Skeletal muscle cell (primary cell): ENCODE measurements around the gene KLK15.

Experiments
- DNase-seq: peaks from one replicate; pipeline ENCODE4 v3.0.0-alpha.2; 2010; ENCODE audit warnings: low read depth
- H3K4me3 ChIP-seq: 2 replicates; pipeline ENCODE4 v1.5.1; 2011; ENCODE audit warnings: low read depth, mild to moderate bottlenecking, control low read depth, low read length, moderate library complexity

The KLK15 gene

DNA sequence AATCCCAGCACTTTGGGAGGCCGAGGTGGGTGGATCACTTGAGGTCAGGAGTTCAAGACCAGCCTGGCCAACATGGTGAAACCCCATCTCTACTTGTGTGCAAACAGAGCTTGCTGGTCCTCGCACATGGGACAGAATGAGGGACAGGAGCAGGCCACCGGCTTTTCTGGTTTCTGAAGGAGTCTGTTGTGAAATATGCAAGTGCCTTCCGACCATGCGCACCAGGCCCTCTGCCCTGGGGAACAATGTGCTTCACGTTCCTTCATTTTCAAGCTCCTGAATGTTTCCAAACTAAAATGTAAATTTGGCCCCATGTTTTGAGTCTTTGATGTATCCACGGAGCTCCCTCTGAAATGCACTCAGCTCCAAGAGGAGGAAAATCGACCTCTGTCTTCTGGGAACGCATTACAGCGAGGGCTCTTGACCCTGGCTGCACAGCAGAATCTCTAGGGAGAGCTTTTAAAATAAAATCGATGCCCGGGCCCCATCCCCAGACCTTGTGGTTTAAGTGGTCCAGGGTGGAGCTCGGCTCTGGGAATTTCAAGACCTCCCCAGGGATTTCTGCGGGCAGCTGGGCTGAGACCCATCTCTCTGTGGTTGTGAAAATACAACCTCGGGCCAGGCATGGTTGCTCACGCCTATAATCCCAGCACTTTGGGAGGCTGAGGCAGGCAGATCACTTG is 52.5 kb downstream of the KLK15 start:
- no peak for DNase-seq
- no peak overlapping the region for H3K4me3 ChIP-seq

- H3K4me3 ChIP-seq, result no peak overlapping the region
- no peak for DNase-seq
Measured at GRCh38 chr19:50779504-50780457, 53.6 kb downstream of the KLK15 start.

DNA sequence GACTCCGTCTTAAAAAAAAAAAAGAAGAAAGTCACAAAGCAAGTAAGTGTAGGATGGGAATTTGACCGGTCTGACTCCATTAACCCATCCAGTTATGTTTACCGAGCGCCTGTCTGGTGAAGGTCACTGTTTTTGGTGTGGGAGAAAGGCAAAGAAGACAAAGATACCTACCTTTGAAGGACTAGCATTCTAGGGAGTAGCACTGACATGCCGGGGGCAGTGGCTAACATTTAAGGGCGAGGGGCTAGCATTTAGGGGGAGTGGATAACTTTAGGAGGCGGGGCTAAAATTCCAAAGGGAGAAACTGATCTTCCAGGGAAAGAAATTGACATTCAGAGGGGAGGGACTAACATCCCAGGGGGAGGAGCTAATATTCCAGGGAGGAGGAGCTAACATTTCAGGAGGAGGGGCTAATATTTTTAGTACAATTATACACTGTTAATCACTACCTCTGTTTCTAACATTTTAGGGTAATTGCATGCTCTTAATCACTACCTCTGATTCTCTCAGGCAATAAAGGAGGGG is 54.4 kb downstream of the KLK15 start:
- H3K4me3 ChIP-seq, result no peak overlapping the region
- no peak for DNase-seq

- DNase-seq, result no peak
- H3K4me3 ChIP-seq, result no peak overlapping the region
Measured at GRCh38 chr19:50777830-50778303, 55.5 kb downstream of the KLK15 start.

- DNase-seq, result no peak
Measured at GRCh38 chr19:50777261-50777660, 56.1 kb downstream of the KLK15 start.

GRCh38 chr19:50776131-50776530 is 57.2 kb downstream of the KLK15 start:
- no peak overlapping the region for H3K4me3 ChIP-seq
- no peak for DNase-seq

More at GRCh38 chr19:50777261-50777660, 56.1 kb downstream of the KLK15 start:
- no peak overlapping the region for H3K4me3 ChIP-seq
